Esophagus squamous epithelium (tissue), 5 donors: Measurements from ENCODE around the gene PRKCE. TPM values are rescaled to one million over a fixed set of nuclear protein-coding genes. Genes with fewer than 3 reads are reported as not detected.

Source experiments
- DNase-seq: peaks from one replicate; lab custom pipeline; 2025; lab: John Stamatoyannopoulos, UW
- H3K27ac ChIP-seq, 4 donors: fragments of 200-600 bp; sonication (generic); one replicate each; pipeline ENCODE4 v1.5.1; 2016 to 2019; ENCODE audit warnings: mild to moderate bottlenecking in 1 of 4
- H3K27me3 ChIP-seq, 4 donors: fragments of 200-600 bp; sonication (generic); 1 replicate in 3 of 4; 2 replicates in 1 of 4; pipeline versions ENCODE4 v1.5.1 to v1.6.0; 2017 to 2021; ENCODE audit warnings: antibody characterized with exemption in 1 of 4
- H3K36me3 ChIP-seq, 3 donors: fragments of 200-600 bp; sonication (generic); one replicate each; pipeline ENCODE4 v1.5.1; 2016 to 2019
- H3K4me1 ChIP-seq, 3 donors: fragments of 200-600 bp; sonication (generic); one replicate each; pipeline ENCODE4 v1.5.1; 2017 to 2019
- H3K4me3 ChIP-seq, 4 donors: fragments of 200-600 bp; sonication (generic); 1 replicate in 3 of 4; 2 replicates in 1 of 4; pipeline ENCODE4 v1.5.1; 2016 to 2019; ENCODE audit warnings: mild to moderate bottlenecking in 2 of 4, moderate library complexity in 1 of 4
- H3K9me3 ChIP-seq, 3 donors: fragments of 200-600 bp; sonication (generic); one replicate each; pipeline ENCODE4 v1.5.1; 2016 to 2019
- POLR2A ChIP-seq, 4 donors: fragments of 450-650 bp; IDR thresholded peaks; one replicate each; pipeline ENCODE4 v1.6.1; 2017; ENCODE audit warnings: antibody characterized with exemption in 4 of 4, mild to moderate bottlenecking in 4 of 4, moderate library complexity in 3 of 4
- WGBS, 2 donors: methylation state at CpG; one replicate each; pipeline ENCODE4 v1.1.5; 2018; 5-methylcytosine and 5-hydroxymethylcytosine counted together
- intact Hi-C: fragments of 100-400 bp; cut with DNase I; formaldehyde crosslinking; loops from one replicate; pipeline ENCODE4 v1.15.0; 2022
- total RNA-seq, 4 donors: library from RNA; depleted of rRNA; stranded (reverse); fragments of >200 nt; gene quantifications; one replicate each; pipeline ENCODE4 v1.1.0, GENCODE V29; 2016
- TF ChIP-seq, protein P1 (sequence below), 6 experiments: fragments of 450-650 bp in 4 of 6; fragments of 200-600 bp in 2 of 6; sonication (generic) in 2 of 6; IDR thresholded peaks; one replicate each; pipeline ENCODE4 v1.5.1; 2016 to 2019; ENCODE audit warnings: antibody characterized with exemption in 6 of 6, mild to moderate bottlenecking in 4 of 6, moderate library complexity in 4 of 6
- donor health status: DM: yes; HTN: yes; CAD: no.

PRKCE gene
- total RNA-seq, 4 donors from 2014 or later: 6.5 to 13.7 (median 9.9) TPM

DNA sequence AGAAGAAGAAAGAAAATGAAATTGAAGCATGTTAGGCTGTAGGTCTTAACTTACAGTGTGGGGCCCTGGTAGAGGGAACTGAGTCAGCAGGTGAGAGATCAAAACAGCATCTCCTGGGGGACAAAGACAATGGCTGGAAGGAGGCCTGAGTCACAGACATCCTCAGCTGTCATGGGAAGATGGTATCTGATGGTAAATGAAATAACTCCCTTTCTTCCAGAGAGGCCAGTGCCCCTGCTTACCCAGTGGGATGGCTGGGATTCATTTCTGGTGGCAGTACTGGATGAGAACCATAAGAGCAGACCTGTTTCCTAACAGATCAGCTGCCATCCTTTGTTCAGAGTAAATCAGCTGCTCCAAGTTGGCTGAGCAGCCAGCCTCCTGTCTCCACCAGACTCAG lies 394.4 kb downstream of the PRKCE start:
- H3K27ac ChIP-seq: no peak overlapping the region
- H3K9me3 ChIP-seq: no peaks in the 10 kb centered on the region
- TF ChIP-seq POLR2A (IDR thresholded peaks at IDR 0.05): no peak
- TF ChIP-seq, protein P1, sequence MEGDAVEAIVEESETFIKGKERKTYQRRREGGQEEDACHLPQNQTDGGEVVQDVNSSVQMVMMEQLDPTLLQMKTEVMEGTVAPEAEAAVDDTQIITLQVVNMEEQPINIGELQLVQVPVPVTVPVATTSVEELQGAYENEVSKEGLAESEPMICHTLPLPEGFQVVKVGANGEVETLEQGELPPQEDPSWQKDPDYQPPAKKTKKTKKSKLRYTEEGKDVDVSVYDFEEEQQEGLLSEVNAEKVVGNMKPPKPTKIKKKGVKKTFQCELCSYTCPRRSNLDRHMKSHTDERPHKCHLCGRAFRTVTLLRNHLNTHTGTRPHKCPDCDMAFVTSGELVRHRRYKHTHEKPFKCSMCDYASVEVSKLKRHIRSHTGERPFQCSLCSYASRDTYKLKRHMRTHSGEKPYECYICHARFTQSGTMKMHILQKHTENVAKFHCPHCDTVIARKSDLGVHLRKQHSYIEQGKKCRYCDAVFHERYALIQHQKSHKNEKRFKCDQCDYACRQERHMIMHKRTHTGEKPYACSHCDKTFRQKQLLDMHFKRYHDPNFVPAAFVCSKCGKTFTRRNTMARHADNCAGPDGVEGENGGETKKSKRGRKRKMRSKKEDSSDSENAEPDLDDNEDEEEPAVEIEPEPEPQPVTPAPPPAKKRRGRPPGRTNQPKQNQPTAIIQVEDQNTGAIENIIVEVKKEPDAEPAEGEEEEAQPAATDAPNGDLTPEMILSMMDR (IDR thresholded peaks at IDR 0.05): no peak
- no peaks in the 10 kb centered on the region for H3K27me3 ChIP-seq
- no peaks in the 10 kb centered on the region for H3K36me3 ChIP-seq
- DNase-seq: no peak
- intact Hi-C loops: no loop called here
- no peak overlapping the region for H3K4me3 ChIP-seq
- peaks cover 4 to 85% (median 31%) of the 10 kb centered on the region in 3 donors for H3K4me1 ChIP-seq

DNA sequence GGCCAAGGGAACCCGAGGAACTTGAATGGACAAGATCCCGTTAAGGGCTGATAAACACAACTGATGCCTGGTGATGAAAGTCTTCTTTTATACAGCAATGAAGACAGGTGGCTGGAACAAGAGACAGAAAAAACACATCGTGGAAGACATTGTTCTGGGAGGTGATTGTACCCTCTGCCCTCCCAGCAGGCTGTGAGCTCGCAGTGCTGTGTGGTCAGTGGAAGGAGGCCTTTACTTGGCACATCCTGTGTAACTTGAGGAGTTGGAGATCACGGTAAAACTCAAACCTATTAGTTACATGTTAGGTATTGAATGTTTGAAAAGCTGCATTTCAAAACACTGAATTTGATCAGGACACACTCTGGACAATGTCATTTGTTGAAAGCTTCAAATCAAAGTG lies 395.8 kb downstream of the PRKCE start:
- intact Hi-C loops: no loop called here
- DNase-seq: no peak
- no peak overlapping the region for H3K27ac ChIP-seq

DNA sequence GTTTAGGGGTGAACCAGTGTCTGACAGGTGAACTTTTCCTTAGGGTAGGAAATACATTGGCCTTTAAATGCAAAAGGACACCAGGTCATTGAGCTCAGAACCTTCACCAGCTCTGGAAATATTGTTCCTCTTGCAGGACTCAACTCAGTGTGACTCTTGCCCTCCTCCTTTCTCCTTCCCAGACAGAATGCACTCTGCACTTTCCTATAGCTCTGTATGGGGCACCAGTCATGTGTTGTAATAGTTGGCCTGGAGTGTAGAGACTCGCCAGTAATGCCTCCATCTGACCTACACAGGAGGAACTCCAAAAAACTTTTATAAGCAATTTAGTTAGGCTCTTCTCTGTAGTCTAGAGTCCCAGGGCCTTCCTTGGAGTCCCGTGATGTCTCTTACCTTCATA lies 397.2 kb downstream of the PRKCE start:
- peaks cover 0 to 6% (median 0%) of the 10 kb centered on the region in 3 donors for H3K36me3 ChIP-seq
- no peak overlapping the region for H3K4me3 ChIP-seq
- H3K4me1 ChIP-seq: peaks cover 4 to 63% (median 33%) of the 10 kb centered on the region in 3 donors
- intact Hi-C loops: no loop called here
- DNase-seq: no peak
- TF ChIP-seq, protein P1 (IDR thresholded peaks at IDR 0.05): no peak
- no peak for TF ChIP-seq POLR2A (IDR thresholded peaks at IDR 0.05)
- H3K27me3 ChIP-seq: no peaks in the 10 kb centered on the region
- no peaks in the 10 kb centered on the region for H3K9me3 ChIP-seq
- 88 to 100% methylated on average over 2 of the region's 2 CpGs for WGBS, 2 donors
- H3K27ac ChIP-seq: no peak overlapping the region

More for the DNA sequence above, 395.8 kb downstream of the PRKCE start:
- no peaks in the 10 kb centered on the region for H3K9me3 ChIP-seq
- 50 to 75% methylated on average over 5 of the region's 5 CpGs for WGBS, 2 donors
- no peak overlapping the region for H3K4me3 ChIP-seq
- no peaks in the 10 kb centered on the region for H3K27me3 ChIP-seq
- peaks cover 0 to 6% (median 0%) of the 10 kb centered on the region in 3 donors for H3K36me3 ChIP-seq
- H3K4me1 ChIP-seq: peaks cover 4 to 77% (median 33%) of the 10 kb centered on the region in 3 donors
- TF ChIP-seq, protein P1 (IDR thresholded peaks at IDR 0.05): no peak

DNA sequence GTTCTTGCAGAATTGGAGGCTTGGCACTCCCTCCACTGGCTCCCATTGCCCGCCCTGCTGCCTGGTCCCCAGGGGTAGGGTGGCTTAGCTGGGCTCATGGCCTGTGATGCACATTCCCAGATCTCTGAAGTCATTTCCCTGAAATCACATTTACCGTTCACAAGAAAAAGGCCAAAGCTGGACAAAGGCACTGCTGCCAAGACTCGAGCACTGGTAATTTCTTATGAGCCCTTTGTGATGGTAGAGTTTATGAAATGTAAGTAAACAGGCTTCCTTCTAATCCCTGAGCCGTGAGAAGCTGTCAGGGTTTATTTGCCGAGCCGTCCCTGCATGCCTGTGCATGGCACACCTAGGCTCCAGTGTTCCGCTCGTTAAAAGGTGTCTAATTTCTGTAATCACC lies 398.6 kb downstream of the PRKCE start:
- no peak for DNase-seq
- Histone ChIP-seq H3K4me3 (no peak overlapping the region), H3K27me3 (no peaks in the 10 kb centered on the region), H3K27ac (peak overlapping the region; percentile 16 to 65 (median 54)), H3K4me1 (peaks cover 4 to 61% (median 33%) of the 10 kb centered on the region in 3 donors), H3K9me3 (no peaks in the 10 kb centered on the region), H3K36me3 (peaks cover 0 to 10% (median 0%) of the 10 kb centered on the region in 3 donors)
- 27 to 57% methylated on average over 7 to 8 of the region's 8 CpGs for WGBS, 2 donors
- intact Hi-C loops: no loop called here
- no peak for TF ChIP-seq POLR2A (IDR thresholded peaks at IDR 0.05)
- TF ChIP-seq, protein P1 (IDR thresholded peaks at IDR 0.05): no peak

DNA sequence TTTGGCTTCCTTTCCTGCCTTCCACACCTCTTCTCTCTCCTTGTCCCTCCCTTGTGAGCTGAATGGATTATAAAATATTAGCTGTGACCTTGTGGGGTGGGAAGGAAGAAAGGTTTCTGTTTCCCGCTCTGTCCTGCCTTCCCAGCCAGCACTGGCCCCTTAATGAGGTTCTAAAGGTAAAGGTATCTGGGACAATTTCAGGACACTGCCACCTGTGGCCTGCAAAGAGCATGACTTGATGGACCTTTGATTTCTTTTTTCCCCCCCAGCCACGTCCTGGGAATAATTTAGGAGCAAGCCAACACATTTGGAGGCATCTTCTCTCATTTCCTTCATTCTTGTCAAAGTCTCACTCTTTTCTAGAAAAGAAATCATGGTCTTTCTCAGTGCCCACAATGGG lies 399.0 kb downstream of the PRKCE start:
- peak overlapping the region; percentile 28 to 65 (median 54) for H3K27ac ChIP-seq

More for the DNA sequence above, 399.0 kb downstream of the PRKCE start:
- H3K27me3 ChIP-seq: no peaks in the 10 kb centered on the region
- 57 to 70% methylated on average over 2 of the region's 2 CpGs for WGBS, 2 donors
- no peak overlapping the region for H3K4me3 ChIP-seq
- DNase-seq: no peak
- intact Hi-C loops: no loop called here
- TF ChIP-seq POLR2A (IDR thresholded peaks at IDR 0.05): no peak
- TF ChIP-seq, protein P1 (IDR thresholded peaks at IDR 0.05): peak in 5 of 6 experiments; percentile 10 to 39 (median 24)
- no peaks in the 10 kb centered on the region for H3K9me3 ChIP-seq
- peaks cover 0 to 12% (median 0%) of the 10 kb centered on the region in 3 donors for H3K36me3 ChIP-seq
- peaks cover 4 to 59% (median 33%) of the 10 kb centered on the region in 3 donors for H3K4me1 ChIP-seq
